Measurements from ENCODE around the gene GMDS. TPM values are rescaled to one million over a fixed set of nuclear protein-coding genes. Genes with fewer than 3 reads are reported as not detected.

Gene GMDS
- total and polyA plus RNA-seq, 2 of the 8 experiments (the other 6 are each of a cell fraction or from before 2014, with no cell fraction given): 16.8 to 50.0 TPM

- TF ChIP-seq SIN3A (conservative IDR thresholded peaks at IDR 0.05 in 1 of 2, IDR thresholded peaks at IDR 0.05 in 1 of 2; ENCODE audit: low read depth in 1 of 2, low read length in 2 of 2) (no peak; a peak in 1 of 4 replicates), POLR2A (IDR thresholded peaks at IDR 0.05; ENCODE audit: control extremely low read depth in 1 of 2, low read depth in 2 of 2, low read length in 2 of 2) (no peak), ASH2L (IDR thresholded peaks at IDR 0.05; ENCODE audit: low read length) (peak; percentile 24), E2F6 (IDR thresholded peaks at IDR 0.05) (no peak), SP4 (IDR thresholded peaks at IDR 0.05; ENCODE audit: low read length) (no peak), FOSL1 (IDR thresholded peaks at IDR 0.05; ENCODE audit: insufficient read depth, low read depth, low read length) (no peak), BCL11A (IDR thresholded peaks at IDR 0.05; ENCODE audit: low read depth in 2 of 2, low read length in 2 of 2) (no peak)
These were observed 104.8 kb downstream of the GMDS start (continued) for GRCh38 chr6:2140438-2141128.
